HEK293T (cell line): ENCODE data around the gene PTGDR.

Experiments
- FOXK2 ChIP-seq: fragments of 450-650 bp; IDR thresholded peaks from 2 replicates; pipeline ENCODE4 v1.6.1; 2016; ENCODE audit warnings: mild to moderate bottlenecking
- PKNOX1 ChIP-seq: fragments of 450-650 bp; IDR thresholded peaks from 2 replicates; pipeline ENCODE4 v1.6.1; 2016
- ZNF384 ChIP-seq: fragments of 450-650 bp; IDR thresholded peaks from 2 replicates; pipeline ENCODE4 v1.6.1; 2016

GRCh38 chr14:52283099-52283498 is 15.6 kb downstream of the PTGDR start:
- TF ChIP-seq FOXK2 (no peak), ZNF384 (no peak), PKNOX1 (no peak)
